Activated gamma-delta T cell treated with anti-CD3 and anti-CD28 coated beads, Interleukin-2, amount 50 U/mL, for 16 hours (primary cell): ENCODE measurements around the gene BTNL3.
"Not testable (repeated sequence)": the region's sequence is repeated elsewhere in the genome, so short reads cannot be mapped to it uniquely, and the experiment has no call there.

Source experiments
- DNase-seq: peaks from one replicate; pipeline ENCODE4 v3.0.0-alpha.2; 2020; ENCODE audit warnings: low read depth

BTNL3 gene

GRCh38 chr5:180988592-180988991 lies at the start of gene BTNL3:
Gene BTNL3, plus strand, starts transcription at chr5:180988846. Its CDS starts 183 bp downstream, at chr5:180989029.
- DNase-seq, result no peak

GRCh38 chr5:180950291-180950949 lies 38.2 kb upstream of the BTNL3 start:
- DNase-seq, result no peak

GRCh38 chr5:180959661-180960060 lies 29.0 kb upstream of the BTNL3 start:
- DNase-seq, result no peak

GRCh38 chr5:180960209-180960608 lies 28.4 kb upstream of the BTNL3 start:
- no peak for DNase-seq

GRCh38 chr5:180969406-180969805 lies 19.2 kb upstream of the BTNL3 start:
- no peak for DNase-seq

GRCh38 chr5:180970336-180970735 lies 18.3 kb upstream of the BTNL3 start:
- DNase-seq, result no peak

GRCh38 chr5:180970875-180971274 lies 17.8 kb upstream of the BTNL3 start:
- no peak for DNase-seq

- DNase-seq, result no peak
Measured at GRCh38 chr5:180974612-180975315, 13.9 kb upstream of the BTNL3 start.

GRCh38 chr5:180975338-180975737 lies 13.3 kb upstream of the BTNL3 start:
- DNase-seq, result no peak

- no peak for DNase-seq
Measured at GRCh38 chr5:180976518-180976917, 12.1 kb upstream of the BTNL3 start.

- DNase-seq, result no peak
Measured at GRCh38 chr5:180977852-180978251, 10.8 kb upstream of the BTNL3 start.

GRCh38 chr5:180982008-180982741 lies 6.5 kb upstream of the BTNL3 start:
- DNase-seq, result no peak

GRCh38 chr5:180988016-180988415 lies 630 bp upstream of the BTNL3 start:
- no peak for DNase-seq

- DNase-seq, result no peak
Measured at GRCh38 chr5:180990086-180990881, 1.6 kb downstream of the BTNL3 start.

- no peak for DNase-seq
Measured at GRCh38 chr5:180990882-180991242, 2.2 kb downstream of the BTNL3 start.

GRCh38 chr5:181001947-181002346 lies 13.3 kb downstream of the BTNL3 start:
- DNase-seq, result no peak

GRCh38 chr5:181005791-181006190 lies 17.1 kb downstream of the BTNL3 start:
- DNase-seq, result no peak

- no peak for DNase-seq
Measured at GRCh38 chr5:181008136-181008535, 19.5 kb downstream of the BTNL3 start.

- DNase-seq, result not testable (repeated sequence)
Measured at GRCh38 chr5:181010018-181010417, 21.4 kb downstream of the BTNL3 start.

- DNase-seq, result not testable (repeated sequence)
Measured at GRCh38 chr5:181014654-181015053, 26.0 kb downstream of the BTNL3 start.

- not testable (repeated sequence) for DNase-seq
Measured at GRCh38 chr5:181017448-181017847, 28.8 kb downstream of the BTNL3 start.

- no peak for DNase-seq
Measured at GRCh38 chr5:181020688-181021087, 32.0 kb downstream of the BTNL3 start.
